Kidney capillary endothelial cell (primary cell): ENCODE data around the gene TMPRSS5.
"Not testable (repeated sequence)": the region's sequence is repeated elsewhere in the genome, so short reads cannot be mapped to it uniquely, and the experiment has no call there.

Source experiments
- DNase-seq: peaks from one replicate; pipeline ENCODE4 v3.0.0-alpha.2; 2018; ENCODE audit warnings: low spot score

Gene TMPRSS5

GRCh38 chr11:113705871-113706655 lies at the start of gene TMPRSS5:
Gene TMPRSS5 (minus strand): TSS chr11:113706308. CDS start chr11:113706224, 84 bp downstream.
- DNase-seq: no peak

- DNase-seq: no peak
These were observed 46.8 kb upstream of the TMPRSS5 start for GRCh38 chr11:113752932-113753331.

- no peak for DNase-seq
These were observed 30.2 kb upstream of the TMPRSS5 start for GRCh38 chr11:113736323-113736722.

- no peak for DNase-seq
These were observed 26.0 kb upstream of the TMPRSS5 start for GRCh38 chr11:113732092-113732491.

- no peak for DNase-seq
These were observed 25.0 kb upstream of the TMPRSS5 start for GRCh38 chr11:113730887-113731726.

GRCh38 chr11:113729456-113729855 lies 23.3 kb upstream of the TMPRSS5 start:
- no peak for DNase-seq

GRCh38 chr11:113728814-113729213 lies 22.7 kb upstream of the TMPRSS5 start:
- DNase-seq: no peak

GRCh38 chr11:113725913-113726312 lies 19.8 kb upstream of the TMPRSS5 start:
- DNase-seq: no peak

GRCh38 chr11:113725407-113725806 lies 19.3 kb upstream of the TMPRSS5 start:
- no peak for DNase-seq

- no peak for DNase-seq
These were observed 18.7 kb upstream of the TMPRSS5 start for GRCh38 chr11:113724778-113725177.

GRCh38 chr11:113723787-113724186 lies 17.7 kb upstream of the TMPRSS5 start:
- no peak for DNase-seq

- DNase-seq: no peak
These were observed 16.8 kb upstream of the TMPRSS5 start for GRCh38 chr11:113722934-113723333.

- no peak for DNase-seq
These were observed 16.1 kb upstream of the TMPRSS5 start for GRCh38 chr11:113722221-113722620.

- DNase-seq: no peak
These were observed 15.5 kb upstream of the TMPRSS5 start for GRCh38 chr11:113721462-113722066.

- DNase-seq: not testable (repeated sequence)
These were observed 14.4 kb upstream of the TMPRSS5 start for GRCh38 chr11:113720478-113720877.

- no peak for DNase-seq
These were observed 9.9 kb upstream of the TMPRSS5 start for GRCh38 chr11:113715882-113716625.

- DNase-seq: no peak
These were observed 9.2 kb upstream of the TMPRSS5 start for GRCh38 chr11:113715273-113715672.

GRCh38 chr11:113710989-113711388 lies 4.9 kb upstream of the TMPRSS5 start:
- no peak for DNase-seq

- DNase-seq: not testable (repeated sequence)
These were observed 2.6 kb downstream of the TMPRSS5 start for GRCh38 chr11:113703551-113703950.

GRCh38 chr11:113701491-113701890 lies 4.6 kb downstream of the TMPRSS5 start:
- no peak for DNase-seq

- DNase-seq: no peak
These were observed 7.6 kb downstream of the TMPRSS5 start for GRCh38 chr11:113698515-113698914.
